Peyer's patch (tissue), 4 donors: Measurements from ENCODE around the gene SIGLEC10.

ENCODE experiments used
- CTCF ChIP-seq, 6 experiments: fragments of 450-650 bp in 4 of 6; fragments of 200-600 bp in 2 of 6; sonication (generic) in 1 of 6; IDR thresholded peaks; one replicate each; pipeline ENCODE4 v1.5.1; 2017 to 2019; ENCODE audit warnings: antibody characterized with exemption in 6 of 6, mild to moderate bottlenecking in 3 of 6, moderate library complexity in 1 of 6
- POLR2A ChIP-seq, 2 donors: fragments of 450-650 bp; IDR thresholded peaks; one replicate each; pipeline ENCODE4 v1.5.1; 2017; ENCODE audit warnings: antibody characterized with exemption in 2 of 2, mild to moderate bottlenecking in 2 of 2, moderate library complexity in 2 of 2

DNA sequence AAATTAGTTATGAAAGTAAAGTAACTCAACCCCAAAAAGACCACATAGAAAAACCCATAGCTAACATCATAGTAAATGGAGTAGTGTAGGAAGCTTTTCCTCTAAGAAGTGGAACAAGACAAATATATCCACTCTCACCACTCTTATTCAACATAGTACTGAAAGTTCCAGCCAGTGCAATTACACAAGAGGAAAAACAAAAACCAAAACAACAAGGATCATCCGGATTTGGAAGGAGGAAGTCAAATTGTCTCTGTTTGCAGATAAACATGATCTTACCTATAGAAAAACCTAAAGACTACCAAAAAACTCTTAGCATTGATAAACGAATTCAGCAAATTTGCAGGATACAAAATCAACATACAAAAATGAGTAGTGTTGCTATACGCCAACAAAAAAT lies 49.3 kb upstream of the SIGLEC10 start:
- TF ChIP-seq POLR2A (IDR thresholded peaks at IDR 0.05) (no peak), CTCF (IDR thresholded peaks at IDR 0.05) (no peak)
